Measurements from ENCODE around the gene AFAP1. TPM values are rescaled to one million over a fixed set of nuclear protein-coding genes. Genes with fewer than 3 reads are reported as not detected.

AFAP1 gene
- total and polyA plus RNA-seq, 2 donors (not counting 1 experiment from before 2014, with no cell fraction given): 0.03 to 0.44 TPM

DNA sequence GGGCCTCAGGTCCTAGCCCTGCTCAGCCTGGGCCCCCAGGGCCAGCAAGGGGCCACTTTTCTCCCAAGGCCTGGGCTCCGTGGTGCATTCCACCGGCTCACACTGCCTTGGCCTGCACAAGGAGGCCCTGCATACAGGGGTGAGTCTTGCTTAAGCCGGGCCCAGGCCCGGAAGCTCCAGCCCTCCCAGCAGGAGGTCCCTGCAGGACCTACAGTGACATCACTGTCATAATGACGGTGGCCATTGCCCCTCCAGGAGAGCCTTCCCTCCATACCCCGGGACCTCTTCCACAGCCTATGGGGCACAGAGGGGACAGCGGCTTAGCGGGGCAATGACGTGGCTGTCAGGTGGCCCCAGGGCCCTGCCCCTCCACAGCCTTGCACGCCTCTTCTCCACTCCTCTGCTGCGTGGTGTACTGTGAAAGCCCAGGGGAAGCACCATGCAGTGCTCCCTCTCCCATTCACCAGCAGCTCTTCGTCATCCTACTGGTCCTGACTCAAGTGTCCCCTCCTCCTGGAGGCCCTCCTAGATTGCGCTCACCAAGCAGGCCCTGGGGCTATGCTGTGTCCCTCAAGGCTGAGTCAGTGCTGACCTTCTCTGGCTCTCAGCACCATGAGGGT is 32.3 kb upstream of the AFAP1 start:
- H3K79me2 ChIP-seq (ENCODE audit: control insufficient read depth, insufficient read depth, low read length): no peaks in the 10 kb centered on the region
- no peaks in the 10 kb centered on the region for H4K20me1 ChIP-seq (ENCODE audit: control insufficient read depth, insufficient read depth, low read length, poor library complexity, severe bottlenecking)
- WGBS (ENCODE audit: insufficient coverage): 84% methylated on average over 13 of the region's 13 CpGs
- H3K4me2 ChIP-seq (replicated peaks; ENCODE audit: low read depth, low read length, poor library complexity, severe bottlenecking): no peak overlapping the region
- peaks cover 0 to 2% (median 0%) of the 10 kb centered on the region in 4 experiments for H3K27me3 ChIP-seq (replicated peaks in 1 of 4; ENCODE audit: control extremely low read depth in 1 of 4, control insufficient read depth in 3 of 4, insufficient read depth in 4 of 4, low read length in 3 of 4)
- ATAC-seq (ENCODE audit: low read depth): no peak
- POLR2A ChIA-PET: no interaction called here
- H3K9me3 Mint-ChIP-seq (ENCODE audit: insufficient read depth): peaks cover 2% of the 10 kb centered on the region
- no peak for DNase-seq
- no peak overlapping the region for H3K27ac Mint-ChIP-seq
- H3K4me1 Mint-ChIP-seq: peaks cover 9% of the 10 kb centered on the region
- H3K9me3 ChIP-seq (ENCODE audit: control extremely low read depth in 1 of 3, control insufficient read depth in 2 of 3, insufficient read depth in 1 of 3, low read length in 2 of 3): peaks cover 0 to 3% (median 0%) of the 10 kb centered on the region in 3 donors
- H2AFZ ChIP-seq (ENCODE audit: insufficient read depth, low read depth, low read length, poor library complexity, severe bottlenecking): no peak overlapping the region
- H3K4me3 ChIP-seq (ENCODE audit: control extremely low read depth in 1 of 5, extremely low read depth in 1 of 5, insufficient read depth in 1 of 5, low read depth in 2 of 5, low read length in 4 of 5): no peak overlapping the region
- TF ChIP-seq, protein P1, sequence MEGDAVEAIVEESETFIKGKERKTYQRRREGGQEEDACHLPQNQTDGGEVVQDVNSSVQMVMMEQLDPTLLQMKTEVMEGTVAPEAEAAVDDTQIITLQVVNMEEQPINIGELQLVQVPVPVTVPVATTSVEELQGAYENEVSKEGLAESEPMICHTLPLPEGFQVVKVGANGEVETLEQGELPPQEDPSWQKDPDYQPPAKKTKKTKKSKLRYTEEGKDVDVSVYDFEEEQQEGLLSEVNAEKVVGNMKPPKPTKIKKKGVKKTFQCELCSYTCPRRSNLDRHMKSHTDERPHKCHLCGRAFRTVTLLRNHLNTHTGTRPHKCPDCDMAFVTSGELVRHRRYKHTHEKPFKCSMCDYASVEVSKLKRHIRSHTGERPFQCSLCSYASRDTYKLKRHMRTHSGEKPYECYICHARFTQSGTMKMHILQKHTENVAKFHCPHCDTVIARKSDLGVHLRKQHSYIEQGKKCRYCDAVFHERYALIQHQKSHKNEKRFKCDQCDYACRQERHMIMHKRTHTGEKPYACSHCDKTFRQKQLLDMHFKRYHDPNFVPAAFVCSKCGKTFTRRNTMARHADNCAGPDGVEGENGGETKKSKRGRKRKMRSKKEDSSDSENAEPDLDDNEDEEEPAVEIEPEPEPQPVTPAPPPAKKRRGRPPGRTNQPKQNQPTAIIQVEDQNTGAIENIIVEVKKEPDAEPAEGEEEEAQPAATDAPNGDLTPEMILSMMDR (IDR thresholded peaks at IDR 0.05): no peak
- no peak for TF ChIP-seq EZH2 (IDR thresholded peaks at IDR 0.05; ENCODE audit: borderline replicate concordance, insufficient read depth, low read depth, low read length, poor library complexity, severe bottlenecking)
- H3K4me3 Mint-ChIP-seq: no peak overlapping the region
- CTCF ChIA-PET: no interaction called here
- H3K27me3 Mint-ChIP-seq: peaks cover 14% of the 10 kb centered on the region
- H3K9ac ChIP-seq (ENCODE audit: low read length): no peak overlapping the region
- intact Hi-C loops (cut with micrococcal nuclease): no loop called here
- no peak overlapping the region for H3K27ac ChIP-seq (ENCODE audit: low read length in 2 of 2)
- no peaks in the 10 kb centered on the region for H3K36me3 ChIP-seq (replicated peaks in 1 of 2; ENCODE audit: control extremely low read depth in 1 of 2, control insufficient read depth in 1 of 2, extremely low read depth in 1 of 2, insufficient read depth in 2 of 2, low read length in 1 of 2)
- no peaks in the 10 kb centered on the region for H3K4me1 ChIP-seq (ENCODE audit: control insufficient read depth in 2 of 2, insufficient read depth in 2 of 2, low read length in 2 of 2)

DNA sequence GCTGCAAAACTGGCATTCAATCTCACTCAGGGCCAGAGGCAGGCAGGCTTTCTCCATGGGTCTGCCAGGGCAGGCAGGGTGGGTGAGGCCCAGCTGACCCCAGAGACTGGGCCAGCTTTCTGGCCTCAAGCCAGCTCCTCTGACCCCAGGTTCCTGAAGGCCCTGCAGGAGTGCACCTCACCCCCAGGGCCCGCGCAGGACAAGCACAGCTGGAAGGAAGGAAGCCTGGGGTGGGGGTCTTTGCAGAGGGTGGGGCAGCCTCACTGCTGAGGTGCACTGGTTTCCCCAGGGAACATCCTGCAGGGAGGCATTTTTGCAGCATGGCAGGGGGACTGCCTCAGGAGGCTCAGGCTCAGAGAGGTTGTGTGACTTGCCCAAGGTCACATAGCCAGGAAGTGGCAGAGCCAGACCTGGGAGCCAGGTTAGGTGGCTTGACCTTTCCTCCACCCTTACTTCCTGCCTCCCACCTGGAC is 31.5 kb upstream of the AFAP1 start:
- no peak for DNase-seq
- no peak overlapping the region for H3K9ac ChIP-seq (ENCODE audit: low read length)
- H3K9me3 ChIP-seq (ENCODE audit: control extremely low read depth in 1 of 3, control insufficient read depth in 2 of 3, insufficient read depth in 1 of 3, low read length in 2 of 3): peaks cover 0 to 3% (median 0%) of the 10 kb centered on the region in 3 donors
- H3K27ac ChIP-seq (ENCODE audit: low read length in 2 of 2): no peak overlapping the region
- no peak overlapping the region for H3K4me3 Mint-ChIP-seq
- no peak overlapping the region for H3K4me2 ChIP-seq (replicated peaks; ENCODE audit: low read depth, low read length, poor library complexity, severe bottlenecking)
- H3K27ac Mint-ChIP-seq: no peak overlapping the region
- TF ChIP-seq, protein P1 (IDR thresholded peaks at IDR 0.05): no peak
- TF ChIP-seq EZH2 (IDR thresholded peaks at IDR 0.05; ENCODE audit: borderline replicate concordance, insufficient read depth, low read depth, low read length, poor library complexity, severe bottlenecking): no peak
- H3K36me3 ChIP-seq (replicated peaks in 1 of 2; ENCODE audit: control extremely low read depth in 1 of 2, control insufficient read depth in 1 of 2, extremely low read depth in 1 of 2, insufficient read depth in 2 of 2, low read length in 1 of 2): no peaks in the 10 kb centered on the region
- H3K9me3 Mint-ChIP-seq (ENCODE audit: insufficient read depth): no peaks in the 10 kb centered on the region
- H3K27me3 Mint-ChIP-seq: peaks cover 13% of the 10 kb centered on the region
- H2AFZ ChIP-seq (ENCODE audit: insufficient read depth, low read depth, low read length, poor library complexity, severe bottlenecking): no peak overlapping the region
- no peaks in the 10 kb centered on the region for H3K4me1 ChIP-seq (ENCODE audit: control insufficient read depth in 2 of 2, insufficient read depth in 2 of 2, low read length in 2 of 2)
- intact Hi-C loops (cut with micrococcal nuclease): no loop called here
- 50% methylated on average over 2 of the region's 2 CpGs for WGBS (ENCODE audit: insufficient coverage)
- CTCF ChIA-PET: no interaction called here
- peaks cover 9% of the 10 kb centered on the region for H3K4me1 Mint-ChIP-seq
- H4K20me1 ChIP-seq (ENCODE audit: control insufficient read depth, insufficient read depth, low read length, poor library complexity, severe bottlenecking): no peaks in the 10 kb centered on the region
- H3K4me3 ChIP-seq (ENCODE audit: control extremely low read depth in 1 of 5, extremely low read depth in 1 of 5, insufficient read depth in 1 of 5, low read depth in 2 of 5, low read length in 4 of 5): no peak overlapping the region
- no peaks in the 10 kb centered on the region for H3K79me2 ChIP-seq (ENCODE audit: control insufficient read depth, insufficient read depth, low read length)
- POLR2A ChIA-PET: no interaction called here
- ATAC-seq (ENCODE audit: low read depth): no peak
- peaks cover 0 to 2% (median 0%) of the 10 kb centered on the region in 4 experiments for H3K27me3 ChIP-seq (replicated peaks in 1 of 4; ENCODE audit: control extremely low read depth in 1 of 4, control insufficient read depth in 3 of 4, insufficient read depth in 4 of 4, low read length in 3 of 4)

All from B cell (primary cell).